Vagina (tissue), 2 donors: ENCODE measurements around the gene SLC8A2.
A peak's percentile ranks its signal among the peaks of the same experiment; 100 is the strongest.

Experiments used
- POLR2A ChIP-seq, 2 donors: fragments of 450-650 bp; IDR thresholded peaks; one replicate each; pipeline ENCODE4 v1.6.1; 2017; ENCODE audit warnings: antibody characterized with exemption in 2 of 2, mild to moderate bottlenecking in 2 of 2, moderate library complexity in 2 of 2
- TF ChIP-seq, protein P1 (sequence below), 3 experiments: fragments of 450-650 bp in 2 of 3; fragments of 200-600 bp in 1 of 3; sonication (generic) in 1 of 3; IDR thresholded peaks; one replicate each; pipeline ENCODE4 v1.5.1; 2017 to 2019; ENCODE audit warnings: antibody characterized with exemption in 3 of 3, mild to moderate bottlenecking in 2 of 3, moderate library complexity in 2 of 3

DNA sequence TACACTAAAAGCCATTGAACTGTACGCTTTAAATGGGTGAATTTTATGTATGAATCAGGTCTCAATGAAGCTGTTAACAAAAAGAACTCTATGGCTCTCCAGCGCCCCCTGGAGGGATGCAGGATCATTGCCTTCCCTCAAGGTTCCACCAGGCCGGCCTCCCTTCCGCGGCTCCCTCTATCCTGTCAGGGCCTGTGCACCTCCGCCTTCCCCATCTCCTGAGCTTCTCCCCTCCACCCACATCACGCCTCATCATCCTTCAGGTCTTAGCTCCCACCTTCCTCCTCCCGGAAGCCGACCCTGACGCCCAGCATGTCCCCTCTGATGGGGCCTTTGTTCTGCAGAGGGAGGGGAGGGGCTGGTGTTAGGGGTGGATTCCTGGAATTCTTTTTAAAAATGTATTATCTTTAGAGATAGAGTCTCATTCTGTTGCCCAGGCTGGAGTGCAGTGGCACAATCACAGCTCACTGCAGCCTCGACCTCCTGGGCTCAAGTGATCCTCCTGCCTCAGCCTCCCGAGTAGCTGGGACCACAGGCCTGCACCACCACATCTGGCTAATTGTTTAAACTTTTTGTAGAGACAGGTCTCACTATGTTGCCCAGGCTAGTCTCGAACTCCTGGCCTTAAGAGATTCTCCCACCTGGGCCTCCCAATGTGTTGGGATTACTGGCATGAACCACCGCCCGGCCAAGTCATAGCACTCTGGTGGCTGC lies 80.0 kb downstream of the SLC8A2 start:
- TF ChIP-seq POLR2A (IDR thresholded peaks at IDR 0.05): no peak
- TF ChIP-seq, protein P1, sequence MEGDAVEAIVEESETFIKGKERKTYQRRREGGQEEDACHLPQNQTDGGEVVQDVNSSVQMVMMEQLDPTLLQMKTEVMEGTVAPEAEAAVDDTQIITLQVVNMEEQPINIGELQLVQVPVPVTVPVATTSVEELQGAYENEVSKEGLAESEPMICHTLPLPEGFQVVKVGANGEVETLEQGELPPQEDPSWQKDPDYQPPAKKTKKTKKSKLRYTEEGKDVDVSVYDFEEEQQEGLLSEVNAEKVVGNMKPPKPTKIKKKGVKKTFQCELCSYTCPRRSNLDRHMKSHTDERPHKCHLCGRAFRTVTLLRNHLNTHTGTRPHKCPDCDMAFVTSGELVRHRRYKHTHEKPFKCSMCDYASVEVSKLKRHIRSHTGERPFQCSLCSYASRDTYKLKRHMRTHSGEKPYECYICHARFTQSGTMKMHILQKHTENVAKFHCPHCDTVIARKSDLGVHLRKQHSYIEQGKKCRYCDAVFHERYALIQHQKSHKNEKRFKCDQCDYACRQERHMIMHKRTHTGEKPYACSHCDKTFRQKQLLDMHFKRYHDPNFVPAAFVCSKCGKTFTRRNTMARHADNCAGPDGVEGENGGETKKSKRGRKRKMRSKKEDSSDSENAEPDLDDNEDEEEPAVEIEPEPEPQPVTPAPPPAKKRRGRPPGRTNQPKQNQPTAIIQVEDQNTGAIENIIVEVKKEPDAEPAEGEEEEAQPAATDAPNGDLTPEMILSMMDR (IDR thresholded peaks at IDR 0.05): peak; percentile 63 to 80 (median 70)
